GM06990 (cell line): ENCODE results near the gene ZNRF4.

Experiments
- DNase-seq: peaks from one replicate; pipeline ENCODE4 v3.0.0-alpha.2; 2011; ENCODE audit not compliant: insufficient read length; ENCODE audit errors: extremely low read depth
- H3K27me3 ChIP-seq: replicated peaks from 2 replicates; pipeline ENCODE4 v1.6.0; 2011; ENCODE audit warnings: low read length; ENCODE audit not compliant: control insufficient read depth, insufficient read depth
- H3K36me3 ChIP-seq: 2 replicates; pipeline ENCODE4 v1.5.1; 2011; ENCODE audit warnings: low read length; ENCODE audit not compliant: control insufficient read depth, insufficient read depth
- H3K4me3 ChIP-seq: replicated peaks from 2 replicates; pipeline ENCODE4 v1.5.1; 2011; ENCODE audit warnings: low read depth, mild to moderate bottlenecking, control low read depth, low read length
- CTCF ChIP-seq: IDR thresholded peaks from 2 replicates; pipeline ENCODE4 v1.5.1; 2011; ENCODE audit warnings: low read length, control low read depth, mild to moderate bottlenecking, inconsistent platforms; ENCODE audit not compliant: insufficient read depth, poor library complexity, severe bottlenecking

The ZNRF4 gene

GRCh38 chr19:5492281-5492634 lies 37.0 kb downstream of the ZNRF4 start:
- DNase-seq = no peak
- Histone ChIP-seq H3K27me3 (peaks cover 2% of the 10 kb centered on the region), H3K4me3 (no peak overlapping the region), H3K36me3 (no peaks in the 10 kb centered on the region)
- no peak for TF ChIP-seq CTCF

GRCh38 chr19:5492635-5493409 lies 37.6 kb downstream of the ZNRF4 start:
- Histone ChIP-seq H3K4me3 (no peak overlapping the region), H3K27me3 (peaks cover 2% of the 10 kb centered on the region), H3K36me3 (no peaks in the 10 kb centered on the region)
- TF ChIP-seq CTCF = no peak
- DNase-seq = no peak

- no peak for TF ChIP-seq CTCF
- H3K36me3 ChIP-seq = no peaks in the 10 kb centered on the region
- DNase-seq = no peak
- no peak overlapping the region for H3K4me3 ChIP-seq
- peaks cover 2% of the 10 kb centered on the region for H3K27me3 ChIP-seq
Observed at GRCh38 chr19:5494773-5495172, 39.6 kb downstream of the ZNRF4 start.

GRCh38 chr19:5495792-5496191 lies 40.6 kb downstream of the ZNRF4 start:
- Histone ChIP-seq H3K27me3 (peaks cover 2% of the 10 kb centered on the region), H3K36me3 (no peaks in the 10 kb centered on the region), H3K4me3 (no peak overlapping the region)
- no peak for DNase-seq
- no peak for TF ChIP-seq CTCF

- no peak for DNase-seq
- Histone ChIP-seq H3K4me3 (no peak overlapping the region), H3K27me3 (peaks cover 2% of the 10 kb centered on the region), H3K36me3 (no peaks in the 10 kb centered on the region)
- no peak for TF ChIP-seq CTCF
Observed at GRCh38 chr19:5497297-5497696, 42.1 kb downstream of the ZNRF4 start.

- H3K4me3 ChIP-seq = no peak overlapping the region
Observed at GRCh38 chr19:5498830-5499550, 43.8 kb downstream of the ZNRF4 start.

More at GRCh38 chr19:5498830-5499550, 43.8 kb downstream of the ZNRF4 start:
- H3K27me3 ChIP-seq = no peaks in the 10 kb centered on the region
- no peak for DNase-seq
- no peaks in the 10 kb centered on the region for H3K36me3 ChIP-seq
- no peak for TF ChIP-seq CTCF
